Measurements from ENCODE around the gene DHRS13.

GRCh38 chr17:28938552-28938951 is 35.7 kb upstream of the DHRS13 start:
- TF ChIP-seq YY1 (IDR thresholded peaks at IDR 0.05; ENCODE audit: insufficient read depth, insufficient read length) = no peak
- no peak for TF ChIP-seq SUZ12 (IDR thresholded peaks at IDR 0.05; ENCODE audit: extremely low read depth, insufficient read depth, insufficient read length)
- no peak for TF ChIP-seq ZNF274 (IDR thresholded peaks at IDR 0.05; ENCODE audit: low read depth, low read length)

All from NT2/D1 (cell line).